ENCODE results near the gene PTPRE.

Gene PTPRE

GRCh38 chr10:127882801-127883459, 24.0 kb upstream of the PTPRE start:
- DNase-seq: no peak

- DNase-seq: no peak
Measured at GRCh38 chr10:127883516-127883915, 23.4 kb upstream of the PTPRE start.

GRCh38 chr10:127884501-127884900, 22.4 kb upstream of the PTPRE start:
- no peak for DNase-seq

- DNase-seq: no peak
Measured at GRCh38 chr10:127886371-127887051, 20.4 kb upstream of the PTPRE start.

- peak; percentile 59 for DNase-seq
Measured at GRCh38 chr10:127887541-127888415, 19.1 kb upstream of the PTPRE start.

GRCh38 chr10:127888521-127889312, 18.2 kb upstream of the PTPRE start:
- no peak for DNase-seq

GRCh38 chr10:127889605-127890195, 17.2 kb upstream of the PTPRE start:
- DNase-seq: no peak

GRCh38 chr10:127890216-127890615, 16.7 kb upstream of the PTPRE start:
- no peak for DNase-seq

- DNase-seq: no peak
Measured at GRCh38 chr10:127890832-127891334, 16.0 kb upstream of the PTPRE start.

- no peak for DNase-seq
Measured at GRCh38 chr10:127892743-127893142, 14.2 kb upstream of the PTPRE start, which contains the start of gene CLRN3. Gene CLRN3 (minus strand): TSS chr10:127892941. CDS start chr10:127892784, 157 bp downstream.

GRCh38 chr10:127894146-127894545, 12.8 kb upstream of the PTPRE start:
- no peak for DNase-seq

- DNase-seq: no peak
Measured at GRCh38 chr10:127896590-127896989, 10.3 kb upstream of the PTPRE start.

- no peak for DNase-seq
Measured at GRCh38 chr10:127897177-127897576, 9.7 kb upstream of the PTPRE start.

GRCh38 chr10:127899766-127900387, 7.0 kb upstream of the PTPRE start:
- peak; percentile 19 for DNase-seq

GRCh38 chr10:127903789-127904188, 3.1 kb upstream of the PTPRE start:
- DNase-seq: no peak

GRCh38 chr10:127904311-127905000, 2.4 kb upstream of the PTPRE start:
- DNase-seq: no peak

GRCh38 chr10:127905001-127905847, 1.7 kb upstream of the PTPRE start:
- no peak for DNase-seq

- no peak for DNase-seq
Measured at GRCh38 chr10:127905848-127906261, 1.0 kb upstream of the PTPRE start.

- peak; percentile 27 for DNase-seq
Measured at GRCh38 chr10:127907411-127908105, 655 bp downstream of the PTPRE start.

All from activated CD4-positive, alpha-beta T cell treated with anti-CD3 and anti-CD28 coated beads, Interleukin-10, Interleukin-2, amounts not matched to agents 100 ng/mL and 50 ng/mL, durations not matched to agents 16 hours and 8 hours (primary cell).